ENCODE results near the gene PASK.

The PASK gene

DNA sequence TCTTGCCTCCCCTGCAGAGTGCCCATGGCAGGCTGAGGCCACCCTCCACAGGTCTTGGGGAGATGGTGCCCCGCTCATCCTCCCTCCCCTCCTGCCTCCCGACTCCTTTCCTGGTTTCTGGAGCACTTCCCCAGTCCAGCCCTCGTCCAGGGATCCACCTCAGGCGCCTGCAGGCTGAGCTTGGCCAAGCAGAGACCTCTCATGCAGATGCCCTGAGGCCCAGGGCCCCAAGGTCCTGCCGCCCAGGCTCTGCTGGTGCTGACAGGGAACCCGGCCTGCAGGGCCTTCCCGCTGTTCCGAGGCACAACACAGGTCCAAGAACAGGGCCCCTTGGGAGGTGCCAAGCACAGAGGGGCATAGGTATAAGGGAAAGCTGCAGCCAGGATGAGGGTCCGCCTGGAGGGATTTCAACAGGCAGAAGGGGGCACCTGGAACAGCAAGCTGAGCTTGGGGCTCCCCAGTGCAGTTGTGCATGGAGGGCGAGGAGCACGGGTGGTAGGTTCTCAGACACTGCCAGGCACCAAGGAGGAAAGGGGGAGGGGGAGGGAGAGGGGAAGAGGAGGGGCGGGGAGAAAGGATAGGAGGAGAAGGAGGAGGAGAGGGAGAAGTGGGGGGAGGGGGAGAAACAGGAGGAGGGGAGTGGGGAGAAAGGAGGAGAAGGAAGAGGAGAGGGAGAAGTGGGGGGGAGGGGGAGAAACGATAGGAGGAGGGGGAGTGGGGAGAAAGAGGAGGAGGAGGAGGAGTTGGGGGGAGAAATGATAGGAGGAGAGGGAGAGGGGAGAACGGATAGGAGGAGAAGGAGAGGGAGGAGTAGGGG is 38.0 kb upstream of the PASK start:
- DNase-seq (ENCODE audit: low read depth): no peak
- no peak overlapping the region for H3K4me3 ChIP-seq (ENCODE audit: low read depth, low read length)
- TF ChIP-seq, protein P1, sequence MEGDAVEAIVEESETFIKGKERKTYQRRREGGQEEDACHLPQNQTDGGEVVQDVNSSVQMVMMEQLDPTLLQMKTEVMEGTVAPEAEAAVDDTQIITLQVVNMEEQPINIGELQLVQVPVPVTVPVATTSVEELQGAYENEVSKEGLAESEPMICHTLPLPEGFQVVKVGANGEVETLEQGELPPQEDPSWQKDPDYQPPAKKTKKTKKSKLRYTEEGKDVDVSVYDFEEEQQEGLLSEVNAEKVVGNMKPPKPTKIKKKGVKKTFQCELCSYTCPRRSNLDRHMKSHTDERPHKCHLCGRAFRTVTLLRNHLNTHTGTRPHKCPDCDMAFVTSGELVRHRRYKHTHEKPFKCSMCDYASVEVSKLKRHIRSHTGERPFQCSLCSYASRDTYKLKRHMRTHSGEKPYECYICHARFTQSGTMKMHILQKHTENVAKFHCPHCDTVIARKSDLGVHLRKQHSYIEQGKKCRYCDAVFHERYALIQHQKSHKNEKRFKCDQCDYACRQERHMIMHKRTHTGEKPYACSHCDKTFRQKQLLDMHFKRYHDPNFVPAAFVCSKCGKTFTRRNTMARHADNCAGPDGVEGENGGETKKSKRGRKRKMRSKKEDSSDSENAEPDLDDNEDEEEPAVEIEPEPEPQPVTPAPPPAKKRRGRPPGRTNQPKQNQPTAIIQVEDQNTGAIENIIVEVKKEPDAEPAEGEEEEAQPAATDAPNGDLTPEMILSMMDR (IDR thresholded peaks at IDR 0.05; ENCODE audit: low read depth, low read length, missing control alignments): no peak

- TF ChIP-seq, protein P1 (IDR thresholded peaks at IDR 0.05; ENCODE audit: low read depth, low read length, missing control alignments): no peak
Observed at GRCh38 chr2:241185961-241186360, 36.7 kb upstream of the PASK start.

DNA sequence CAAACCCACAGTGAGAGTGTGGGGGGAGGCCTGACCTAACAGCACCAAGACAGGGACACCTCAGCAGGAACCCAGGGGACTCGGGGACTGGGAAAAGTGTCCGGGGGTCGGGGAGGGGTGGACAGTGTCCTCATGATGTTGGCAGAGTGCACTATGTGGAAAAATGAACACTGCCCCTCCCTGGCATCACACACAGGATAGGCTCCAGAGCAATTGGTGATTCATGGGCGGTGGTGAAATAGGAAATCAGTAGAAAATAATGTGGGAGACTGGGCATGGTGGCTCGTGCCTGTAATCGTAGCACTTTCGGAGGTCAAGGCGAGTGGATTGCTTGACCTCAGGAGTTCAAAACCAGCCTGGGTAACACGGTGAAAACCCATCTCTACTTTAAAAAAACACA is 35.6 kb upstream of the PASK start:
- TF ChIP-seq, protein P1 (IDR thresholded peaks at IDR 0.05; ENCODE audit: low read depth, low read length, missing control alignments): no peak
- H3K4me3 ChIP-seq (ENCODE audit: low read depth, low read length): no peak overlapping the region
- DNase-seq (ENCODE audit: low read depth): no peak

More at GRCh38 chr2:241185961-241186360, 36.7 kb upstream of the PASK start:
- H3K4me3 ChIP-seq (ENCODE audit: low read depth, low read length): no peak overlapping the region
- DNase-seq (ENCODE audit: low read depth): no peak

DNA sequence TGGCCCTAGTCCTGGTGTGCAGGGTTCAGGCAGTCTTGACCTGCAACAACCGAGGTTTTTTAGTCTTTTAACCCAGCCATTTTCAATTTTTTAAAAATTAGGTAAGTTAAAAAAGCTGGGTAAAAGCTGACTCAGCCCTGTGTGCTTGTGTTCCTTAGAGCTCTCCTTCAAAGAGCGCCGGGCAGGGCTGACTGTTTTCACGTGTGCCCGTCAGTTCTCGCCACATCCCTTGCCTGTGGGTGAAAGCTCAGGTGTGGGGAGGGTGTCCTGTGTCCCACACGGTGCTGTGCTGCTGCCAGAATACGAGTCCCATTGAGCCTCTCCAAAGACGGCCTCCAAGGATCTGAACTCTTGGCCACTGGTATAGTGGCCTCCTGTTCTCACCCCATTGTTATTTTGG is 33.9 kb upstream of the PASK start:
- TF ChIP-seq, protein P1 (IDR thresholded peaks at IDR 0.05; ENCODE audit: low read depth, low read length, missing control alignments): no peak
- no peak overlapping the region for H3K4me3 ChIP-seq (ENCODE audit: low read depth, low read length)
- no peak for DNase-seq (ENCODE audit: low read depth)

DNA sequence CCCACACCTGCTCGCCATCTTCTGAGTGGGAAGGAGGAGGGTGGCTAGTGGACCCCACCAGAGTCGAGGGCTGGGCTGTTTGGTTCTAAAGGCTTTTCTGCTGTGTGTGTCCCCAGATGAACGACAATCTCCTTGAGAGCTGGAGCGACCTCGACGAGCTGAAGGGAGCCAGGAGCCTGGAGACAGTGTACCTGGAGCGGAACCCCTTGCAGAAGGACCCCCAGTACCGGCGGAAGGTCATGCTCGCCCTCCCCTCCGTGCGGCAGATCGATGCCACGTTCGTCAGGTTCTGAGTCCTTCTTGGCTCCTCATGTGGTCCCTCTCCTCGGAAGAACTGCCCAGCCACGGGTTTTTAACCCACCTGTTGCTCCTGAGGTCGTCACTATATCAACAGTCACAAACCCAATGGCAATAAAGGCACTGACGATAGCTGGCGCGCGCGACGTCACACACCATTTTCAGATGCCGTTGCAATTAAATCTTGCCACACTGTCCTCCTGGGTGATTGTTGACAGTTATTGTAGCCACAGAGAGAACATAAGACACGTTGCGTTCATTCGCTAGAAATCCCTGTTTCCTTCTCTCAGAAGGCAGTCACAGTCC is 33.4 kb upstream of the PASK start:
- no peak overlapping the region for H3K4me3 ChIP-seq (ENCODE audit: low read depth, low read length)
- TF ChIP-seq, protein P1 (IDR thresholded peaks at IDR 0.05; ENCODE audit: low read depth, low read length, missing control alignments): no peak
- no peak for DNase-seq (ENCODE audit: low read depth)

GRCh38 chr2:241182126-241182525 is 32.9 kb upstream of the PASK start:
- no peak for DNase-seq (ENCODE audit: low read depth)
- no peak overlapping the region for H3K4me3 ChIP-seq (ENCODE audit: low read depth, low read length)
- TF ChIP-seq, protein P1 (IDR thresholded peaks at IDR 0.05; ENCODE audit: low read depth, low read length, missing control alignments): no peak

All from GM12864 (cell line).